HL-60 (cell line): ENCODE results near the gene BIRC5.
A peak's percentile ranks its signal among the peaks of the same experiment; 100 is the strongest.

Experiments used
- DNase-seq, 2 experiments: peaks; one replicate each; pipeline ENCODE4 v3.0.0-alpha.2; 2010 to 2020; ENCODE audit warnings: low read depth in 1 of 2, low spot score in 1 of 2
- H3K27ac ChIP-seq: fragments of 250-450 bp; sonication (Bioruptor Pico); replicated peaks from 2 replicates; pipeline ENCODE4 v1.5.1; 2020; ENCODE audit warnings: mild to moderate bottlenecking, moderate library complexity
- H3K27me3 ChIP-seq: fragments of 250-450 bp; sonication (Bioruptor Pico); 2 replicates; pipeline ENCODE4 v1.5.1; 2021; ENCODE audit warnings: mild to moderate bottlenecking, moderate library complexity; ENCODE audit not compliant: insufficient read depth, poor library complexity, severe bottlenecking
- H3K4me3 ChIP-seq: replicated peaks from 2 replicates; pipeline ENCODE4 v1.5.1; 2011; ENCODE audit warnings: mild to moderate bottlenecking, control low read depth, low read length; ENCODE audit not compliant: insufficient read depth
- CTCF ChIP-seq: IDR thresholded peaks from one replicate; pipeline ENCODE4 v1.5.1; 2011; ENCODE audit warnings: low read length, control low read depth, inconsistent platforms; ENCODE audit not compliant: insufficient read depth
- GABPA ChIP-seq: IDR thresholded peaks from 2 replicates; pipeline ENCODE4 v1.6.1; 2012; ENCODE audit warnings: low read depth
- POLR2AphosphoS5 ChIP-seq: IDR thresholded peaks from 2 replicates; pipeline ENCODE4 v1.6.1; 2012; ENCODE audit warnings: low read depth
- SPI1 ChIP-seq: IDR thresholded peaks from 2 replicates; pipeline ENCODE4 v1.6.1; 2012; ENCODE audit warnings: low read depth, mild to moderate bottlenecking, borderline replicate concordance
- TF ChIP-seq, protein P1 (sequence below): IDR thresholded peaks from 2 replicates; pipeline ENCODE4 v1.6.1; 2012; ENCODE audit warnings: low read depth; ENCODE audit not compliant: insufficient replicate concordance

Gene BIRC5

DNA sequence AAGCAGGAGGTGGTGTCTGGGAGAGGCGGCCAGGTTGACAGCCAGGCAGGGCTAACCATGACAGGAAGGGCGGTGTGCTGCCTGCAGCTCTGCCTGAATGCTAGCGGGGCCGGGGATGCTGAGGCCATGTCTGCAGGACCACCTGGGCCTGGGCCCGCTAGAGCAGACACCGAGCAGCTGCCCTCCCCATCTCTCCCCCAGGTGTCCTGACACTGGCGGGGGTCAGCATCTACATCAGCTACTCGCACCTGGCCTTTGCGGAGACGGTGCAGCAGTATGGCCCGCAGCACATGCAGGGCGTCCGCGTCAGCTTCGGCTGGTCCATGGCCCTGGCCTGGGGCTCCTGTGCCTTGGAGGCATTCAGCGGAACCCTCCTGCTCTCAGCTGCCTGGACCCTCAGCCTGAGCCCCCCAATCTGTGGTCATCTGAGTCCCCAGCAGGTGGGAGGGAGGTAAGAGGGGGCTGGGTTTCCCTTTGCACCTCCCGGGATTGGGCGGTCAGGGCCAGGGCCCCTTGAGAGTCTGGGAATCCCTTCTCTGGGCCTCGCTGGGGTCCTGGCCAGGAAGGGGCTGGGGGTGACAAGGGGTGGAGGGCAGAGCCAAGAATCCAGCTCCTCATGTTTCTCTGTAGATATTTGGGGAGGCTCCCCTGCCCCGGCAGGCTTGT lies 24.9 kb downstream of the BIRC5 start:
- Histone ChIP-seq H3K4me3 (no peak overlapping the region), H3K27ac (no peak overlapping the region), H3K27me3 (no peaks in the 10 kb centered on the region)
- TF ChIP-seq SPI1 (no peak), CTCF (no peak), GABPA (no peak), POLR2AphosphoS5 (no peak)
- TF ChIP-seq, protein P1, sequence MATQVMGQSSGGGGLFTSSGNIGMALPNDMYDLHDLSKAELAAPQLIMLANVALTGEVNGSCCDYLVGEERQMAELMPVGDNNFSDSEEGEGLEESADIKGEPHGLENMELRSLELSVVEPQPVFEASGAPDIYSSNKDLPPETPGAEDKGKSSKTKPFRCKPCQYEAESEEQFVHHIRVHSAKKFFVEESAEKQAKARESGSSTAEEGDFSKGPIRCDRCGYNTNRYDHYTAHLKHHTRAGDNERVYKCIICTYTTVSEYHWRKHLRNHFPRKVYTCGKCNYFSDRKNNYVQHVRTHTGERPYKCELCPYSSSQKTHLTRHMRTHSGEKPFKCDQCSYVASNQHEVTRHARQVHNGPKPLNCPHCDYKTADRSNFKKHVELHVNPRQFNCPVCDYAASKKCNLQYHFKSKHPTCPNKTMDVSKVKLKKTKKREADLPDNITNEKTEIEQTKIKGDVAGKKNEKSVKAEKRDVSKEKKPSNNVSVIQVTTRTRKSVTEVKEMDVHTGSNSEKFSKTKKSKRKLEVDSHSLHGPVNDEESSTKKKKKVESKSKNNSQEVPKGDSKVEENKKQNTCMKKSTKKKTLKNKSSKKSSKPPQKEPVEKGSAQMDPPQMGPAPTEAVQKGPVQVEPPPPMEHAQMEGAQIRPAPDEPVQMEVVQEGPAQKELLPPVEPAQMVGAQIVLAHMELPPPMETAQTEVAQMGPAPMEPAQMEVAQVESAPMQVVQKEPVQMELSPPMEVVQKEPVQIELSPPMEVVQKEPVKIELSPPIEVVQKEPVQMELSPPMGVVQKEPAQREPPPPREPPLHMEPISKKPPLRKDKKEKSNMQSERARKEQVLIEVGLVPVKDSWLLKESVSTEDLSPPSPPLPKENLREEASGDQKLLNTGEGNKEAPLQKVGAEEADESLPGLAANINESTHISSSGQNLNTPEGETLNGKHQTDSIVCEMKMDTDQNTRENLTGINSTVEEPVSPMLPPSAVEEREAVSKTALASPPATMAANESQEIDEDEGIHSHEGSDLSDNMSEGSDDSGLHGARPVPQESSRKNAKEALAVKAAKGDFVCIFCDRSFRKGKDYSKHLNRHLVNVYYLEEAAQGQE = no peak
- no peak for DNase-seq

- DNase-seq = peak in 1 of 2 experiments; percentile 40
- TF ChIP-seq SPI1 = no peak
- TF ChIP-seq, protein P1 = no peak
- TF ChIP-seq CTCF = no peak
- TF ChIP-seq GABPA = no peak
- TF ChIP-seq POLR2AphosphoS5 = no peak
- H3K4me3 ChIP-seq = no peak overlapping the region
- H3K27ac ChIP-seq = no peak overlapping the region
- no peaks in the 10 kb centered on the region for H3K27me3 ChIP-seq
These were observed 25.5 kb downstream of the BIRC5 start for GRCh38 chr17:78239489-78239931.

- no peak for DNase-seq
- no peak overlapping the region for H3K27ac ChIP-seq
- H3K4me3 ChIP-seq = no peak overlapping the region
- H3K27me3 ChIP-seq = no peaks in the 10 kb centered on the region
- TF ChIP-seq POLR2AphosphoS5 = no peak
- no peak for TF ChIP-seq GABPA
- no peak for TF ChIP-seq CTCF
- no peak for TF ChIP-seq SPI1
- TF ChIP-seq, protein P1 = no peak
These were observed 26.1 kb downstream of the BIRC5 start for GRCh38 chr17:78240012-78240655.
